HTERT RPE-1 (cell line): ENCODE results near the gene RILPL2.
"Not testable (repeated sequence)": the region's sequence is repeated elsewhere in the genome, so short reads cannot be mapped to it uniquely, and the experiment has no call there.

Source experiments
- in situ Hi-C: fragments of 300-500 bp; cut with MboI; formaldehyde crosslinking; loops from 4 replicates; pipeline ENCODE4 v1.14.3; 2020; ENCODE audit warnings: low sequenced_read_pairs

Gene RILPL2

DNA sequence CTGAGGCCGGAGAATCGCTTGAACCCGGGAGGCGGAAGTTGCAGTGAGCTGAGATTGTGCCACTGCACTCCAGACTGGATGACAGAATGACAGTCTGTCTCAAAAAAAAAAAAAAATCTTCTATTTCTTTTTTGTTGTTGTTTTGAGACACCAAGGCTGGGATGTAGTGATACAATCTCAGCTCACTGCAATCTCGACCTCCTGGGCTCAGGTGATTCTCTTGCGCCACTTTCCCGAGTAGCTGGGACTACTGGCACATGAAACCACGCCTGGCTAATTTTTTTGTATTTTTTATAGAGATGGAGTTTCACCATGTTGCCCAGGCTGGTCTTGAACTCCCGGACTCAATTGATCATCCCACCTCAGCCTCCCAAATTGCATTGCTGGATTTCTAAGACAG lies 14.2 kb upstream of the RILPL2 start:
- in situ Hi-C loops, result no loop called here

DNA sequence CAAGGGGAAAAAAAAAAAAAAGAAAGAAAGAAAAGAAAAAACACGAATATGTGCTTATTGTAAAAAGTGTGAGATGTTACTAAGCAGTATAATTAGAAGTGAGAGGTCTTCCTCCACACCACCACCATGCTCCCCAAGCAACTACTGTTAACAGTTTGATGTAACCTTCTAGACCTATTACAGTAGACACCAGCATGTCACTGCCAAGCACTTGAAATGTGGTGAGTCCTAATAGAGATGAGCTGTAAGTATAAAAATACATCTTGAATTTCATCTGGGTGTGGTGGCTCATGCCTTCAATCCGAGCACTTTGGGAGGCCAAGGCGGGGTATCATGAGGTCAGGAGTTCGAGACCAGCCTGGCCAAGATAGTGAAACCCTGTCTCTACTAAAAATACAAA lies 13.4 kb upstream of the RILPL2 start:
- in situ Hi-C loops, result no loop called here

DNA sequence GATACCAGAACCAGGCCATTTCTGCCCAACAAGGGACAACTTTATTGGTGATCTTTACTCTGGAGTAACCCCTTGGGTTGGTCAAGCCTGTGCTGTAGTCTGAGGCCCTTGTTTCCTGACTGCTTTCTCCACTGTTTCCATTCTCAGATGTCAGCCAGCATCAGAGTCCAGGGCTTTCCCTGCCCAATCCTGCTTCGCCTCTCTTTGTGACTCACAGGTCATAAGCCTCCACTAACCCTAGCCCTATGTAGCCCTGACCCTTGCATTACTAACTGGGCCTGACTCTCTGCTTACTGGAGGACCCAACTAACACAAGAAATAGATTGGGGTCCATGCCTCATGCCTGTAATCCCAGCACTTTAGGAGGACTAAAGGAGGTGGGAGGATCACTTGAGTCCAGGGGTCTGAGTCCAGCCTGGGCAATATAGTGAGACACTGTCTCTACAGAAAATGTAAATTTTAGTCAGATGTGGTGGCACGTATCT lies 12.8 kb upstream of the RILPL2 start:
- in situ Hi-C loops, result no loop called here

DNA sequence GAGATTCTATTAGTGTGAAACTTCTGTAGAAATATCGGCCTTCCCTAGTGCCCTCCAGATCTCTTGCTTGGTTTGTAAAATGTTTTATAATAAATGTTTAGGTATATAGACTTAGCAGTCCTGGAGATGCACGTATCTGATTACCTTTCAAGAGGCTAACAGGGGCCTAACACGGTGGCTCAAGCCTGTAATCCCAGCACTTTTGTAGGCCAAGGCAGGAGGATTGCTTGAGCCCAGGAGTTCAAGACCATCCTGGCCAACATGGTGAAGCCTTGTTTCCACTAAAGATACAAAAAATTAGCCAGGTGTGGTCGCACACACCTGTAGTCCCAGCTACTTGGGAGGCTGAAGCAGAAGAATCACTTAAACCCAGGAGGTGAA lies 9.8 kb upstream of the RILPL2 start:
- in situ Hi-C loops, result no loop called here

DNA sequence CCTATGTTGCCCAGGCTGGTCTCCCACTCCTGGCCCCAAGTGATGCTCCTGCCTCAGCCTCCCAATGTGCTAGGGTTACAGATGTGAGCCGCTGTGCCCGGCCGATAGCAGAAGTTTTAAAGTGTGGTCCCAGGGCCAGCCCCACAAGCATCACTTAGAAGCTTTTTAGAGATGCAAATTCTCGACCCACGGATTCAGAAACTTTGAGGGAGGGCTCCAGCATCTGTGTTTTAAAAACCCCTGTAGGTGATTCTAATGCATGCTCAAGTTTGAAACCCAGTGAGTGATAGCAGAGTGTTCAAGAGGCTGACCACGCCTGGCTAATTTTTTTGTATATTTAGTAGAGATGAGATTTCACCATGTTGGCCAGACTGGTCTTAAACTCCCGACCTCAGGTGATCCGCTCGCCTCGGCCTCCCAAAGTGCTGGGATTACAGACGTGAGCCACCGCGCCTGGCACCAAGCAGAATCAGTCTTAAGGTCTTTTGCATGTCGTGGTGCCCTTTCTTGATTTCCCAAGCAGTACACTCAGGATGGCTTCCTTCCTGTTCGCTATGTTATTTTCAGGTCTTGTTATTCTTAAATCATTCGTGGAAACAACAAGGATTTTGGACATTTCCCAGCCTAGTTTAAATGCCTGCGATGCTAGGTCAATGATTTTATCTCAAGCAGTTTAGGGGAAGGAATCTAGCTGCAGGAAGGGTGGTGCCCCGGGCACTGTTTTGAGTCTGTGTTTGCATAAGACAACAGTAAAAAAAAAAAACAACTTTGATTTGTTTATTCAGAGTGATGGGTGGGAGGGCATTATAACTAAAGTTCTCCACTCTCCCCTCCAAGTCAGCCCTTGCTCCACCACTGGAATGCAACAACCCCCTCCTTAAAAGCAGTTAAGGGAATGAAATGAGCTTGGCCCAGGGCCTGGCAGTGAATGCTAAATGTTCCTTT lies 9.2 kb upstream of the RILPL2 start:
- in situ Hi-C loops, result no loop called here

DNA sequence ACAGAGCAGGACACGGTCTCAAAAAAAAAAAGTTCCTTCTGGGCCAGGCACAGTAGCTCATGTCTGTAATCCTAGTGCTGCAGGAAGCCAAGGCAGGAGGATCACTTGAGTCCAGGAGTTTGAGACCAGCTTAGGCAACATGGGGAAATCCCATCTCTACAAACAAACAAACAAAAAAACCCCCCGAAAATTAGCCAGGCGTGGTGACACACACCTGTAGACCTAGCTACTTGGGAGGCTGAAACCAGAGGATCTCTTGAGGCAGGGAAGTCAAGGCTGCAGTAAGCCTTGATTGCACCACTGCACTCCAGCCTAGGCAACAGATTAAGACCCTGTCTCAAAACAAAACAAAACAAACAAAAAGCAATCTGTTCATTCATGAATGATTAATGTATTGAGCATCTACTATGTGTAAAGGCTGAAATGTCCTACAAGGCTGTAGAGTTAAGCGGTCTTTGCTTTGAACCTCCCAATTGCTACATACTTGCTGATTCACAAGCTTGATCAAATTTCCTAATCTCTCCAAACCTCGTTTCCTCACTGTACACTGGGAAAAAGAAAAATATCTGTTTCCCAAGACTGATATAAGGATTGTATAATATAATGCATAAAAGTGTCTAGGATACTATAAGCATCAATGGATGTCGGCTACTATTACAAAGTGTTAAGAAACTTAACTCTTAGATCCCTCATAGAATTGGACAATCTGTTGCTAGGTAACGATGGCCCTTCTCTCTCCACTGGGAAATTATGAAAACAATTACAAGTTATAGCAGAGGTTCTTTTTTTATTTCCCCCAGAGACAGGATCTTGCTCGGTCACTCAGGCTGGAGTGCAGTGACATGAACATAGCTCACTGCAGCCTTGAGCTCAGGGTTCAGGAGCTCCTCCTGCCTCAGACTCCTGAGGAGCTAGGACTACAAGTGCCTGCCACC lies 7.9 kb upstream of the RILPL2 start:
- in situ Hi-C loops, result no loop called here

DNA sequence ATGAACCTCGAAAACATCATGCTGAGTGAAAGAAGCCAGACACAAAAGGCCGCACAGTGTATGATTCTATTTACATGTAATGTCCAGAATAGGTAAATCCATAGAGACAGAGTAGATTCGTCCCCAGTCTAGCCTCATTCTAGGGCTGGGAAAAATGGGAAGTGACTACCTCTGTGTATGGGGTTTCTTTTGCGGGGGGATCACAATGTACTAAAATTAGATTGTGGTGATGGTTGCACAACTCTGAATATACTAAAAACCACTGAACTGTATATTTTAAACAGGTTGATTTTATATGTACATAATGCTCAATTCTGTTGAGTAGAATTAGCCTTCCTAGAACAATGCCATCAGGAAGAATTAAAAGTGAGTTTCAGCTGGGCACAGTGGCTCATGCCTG lies 6.3 kb upstream of the RILPL2 start:
- in situ Hi-C loops, result no loop called here

DNA sequence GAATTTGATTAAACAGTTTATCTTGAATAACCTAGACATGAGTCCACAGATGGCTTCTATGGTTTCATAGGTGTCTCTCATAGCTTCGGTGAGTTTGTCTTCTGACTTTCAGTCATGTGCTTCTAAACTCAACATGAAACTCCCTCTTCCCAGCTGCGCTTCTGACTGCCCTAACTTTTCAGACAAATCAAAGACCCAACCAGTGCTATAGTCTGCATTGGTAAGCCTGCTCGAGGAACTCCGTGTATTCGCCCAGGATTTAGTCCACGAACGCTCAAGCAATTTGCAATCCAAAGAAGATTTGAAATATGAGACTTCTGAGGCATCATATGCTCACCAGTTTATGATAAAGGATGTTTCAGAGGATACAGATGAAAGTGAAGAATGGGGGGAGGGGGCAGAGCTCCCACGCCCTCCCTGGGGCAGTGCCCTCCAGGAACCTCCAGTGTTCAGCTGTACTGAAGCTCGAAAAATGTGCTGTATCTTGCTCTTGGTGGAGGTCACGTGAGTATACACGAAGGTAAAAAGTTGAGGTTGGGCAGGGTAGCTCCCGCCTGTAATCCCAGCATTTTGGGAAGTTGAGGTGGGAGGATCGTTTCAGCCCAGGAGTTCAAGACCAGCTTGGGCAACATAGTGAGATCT lies 5.2 kb upstream of the RILPL2 start:
- in situ Hi-C loops, result no loop called here

DNA sequence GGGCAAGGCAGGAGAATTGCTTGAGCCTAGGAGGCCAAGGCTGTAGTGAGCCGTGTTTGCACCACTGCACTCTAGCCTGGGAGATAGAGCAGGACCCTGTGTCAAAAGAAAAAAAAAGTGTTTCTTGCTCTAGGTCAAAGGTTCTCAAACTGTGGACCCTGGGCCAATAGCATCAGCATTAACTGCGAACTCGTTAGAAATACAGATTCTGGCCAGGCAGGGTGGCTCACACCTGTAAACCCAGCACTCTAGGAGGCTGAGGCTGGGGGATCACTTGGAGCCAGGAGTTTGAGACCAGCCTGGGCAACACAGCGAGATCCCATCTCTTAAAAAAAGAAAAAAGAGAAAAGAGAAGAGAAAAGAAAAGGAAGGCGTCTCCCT lies 858 bp downstream of the RILPL2 start:
- in situ Hi-C loops, result no loop called here

DNA sequence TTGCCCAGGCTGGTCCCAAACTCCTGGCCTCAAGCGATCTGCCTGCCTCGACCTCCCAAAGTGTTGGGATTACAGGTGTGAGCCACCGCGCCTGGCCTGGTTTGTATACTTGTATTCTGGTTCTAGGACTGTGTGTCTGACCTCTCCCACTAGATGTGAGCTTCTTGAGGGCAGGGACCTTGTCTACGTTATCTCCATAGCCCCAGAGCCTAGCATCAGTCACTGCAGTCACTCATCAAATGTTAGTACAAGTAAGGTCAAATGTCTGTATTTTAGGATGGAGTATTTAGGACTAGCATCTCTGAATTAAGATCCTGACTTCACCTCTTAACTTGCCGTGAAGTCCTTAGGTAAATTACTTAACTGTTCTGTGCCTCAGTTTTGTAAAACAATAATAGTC lies 2.9 kb downstream of the RILPL2 start:
- in situ Hi-C loops, result no loop called here

DNA sequence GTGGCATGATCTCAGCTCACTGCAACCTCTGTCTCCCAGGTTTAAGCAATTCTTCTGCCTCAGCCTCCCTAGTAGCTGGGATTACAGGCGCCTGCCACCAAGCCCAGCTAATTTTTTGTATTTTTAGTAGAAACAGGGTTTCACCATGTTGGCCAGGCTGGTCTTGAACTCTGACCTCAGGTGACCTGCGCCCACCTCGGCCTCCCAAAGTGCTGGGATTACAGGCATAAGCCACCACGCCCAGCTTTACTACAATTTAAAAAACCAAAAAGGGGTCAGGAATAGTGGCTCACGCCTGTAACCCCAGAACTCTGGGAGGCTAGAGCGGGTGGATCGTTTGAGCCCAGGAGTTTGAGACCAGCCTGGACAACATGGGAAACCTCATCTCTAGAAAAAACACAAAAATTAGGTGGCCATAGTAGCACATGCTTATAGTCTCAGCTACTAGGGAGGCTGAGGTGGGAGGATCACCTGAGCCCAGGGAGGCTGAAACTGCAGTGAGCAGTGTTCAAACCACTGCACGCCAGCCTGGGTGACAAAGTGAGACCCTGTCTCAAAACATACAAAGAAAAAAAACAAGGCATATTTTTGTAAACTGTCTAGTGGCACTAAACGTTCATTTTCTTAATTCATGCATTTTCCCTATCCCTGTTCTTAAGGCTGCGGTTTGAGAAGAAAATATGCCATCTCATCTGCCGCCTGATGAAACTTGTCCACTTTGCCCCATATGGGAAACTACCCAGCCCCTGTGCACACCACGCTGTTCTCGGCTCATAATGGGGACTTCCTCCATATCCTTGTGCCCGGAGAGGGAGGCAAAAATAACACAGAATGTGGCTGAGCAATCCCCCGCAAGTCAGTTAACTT lies 4.3 kb downstream of the RILPL2 start:
- in situ Hi-C loops, result not testable (repeated sequence)

DNA sequence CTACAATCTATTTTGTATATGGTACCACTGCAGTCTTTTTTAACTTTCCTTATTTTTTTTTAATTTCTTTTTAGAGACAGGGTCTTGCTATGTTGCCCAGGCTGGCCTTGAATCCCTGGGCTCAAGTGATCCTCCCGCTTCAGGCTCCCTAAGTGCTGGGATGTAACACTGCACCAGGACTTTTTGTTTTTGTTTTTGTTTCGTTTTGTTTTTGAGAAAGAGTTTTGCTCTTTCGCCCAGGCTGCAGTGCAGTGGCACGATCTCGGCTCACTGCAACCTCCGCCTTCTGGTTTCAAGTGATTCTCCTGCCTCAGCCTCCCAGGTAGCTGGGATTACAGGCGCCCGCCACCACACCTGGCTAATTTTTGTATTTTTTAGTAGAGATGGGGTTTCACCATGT lies 7.4 kb downstream of the RILPL2 start:
- in situ Hi-C loops, result not testable (repeated sequence)

DNA sequence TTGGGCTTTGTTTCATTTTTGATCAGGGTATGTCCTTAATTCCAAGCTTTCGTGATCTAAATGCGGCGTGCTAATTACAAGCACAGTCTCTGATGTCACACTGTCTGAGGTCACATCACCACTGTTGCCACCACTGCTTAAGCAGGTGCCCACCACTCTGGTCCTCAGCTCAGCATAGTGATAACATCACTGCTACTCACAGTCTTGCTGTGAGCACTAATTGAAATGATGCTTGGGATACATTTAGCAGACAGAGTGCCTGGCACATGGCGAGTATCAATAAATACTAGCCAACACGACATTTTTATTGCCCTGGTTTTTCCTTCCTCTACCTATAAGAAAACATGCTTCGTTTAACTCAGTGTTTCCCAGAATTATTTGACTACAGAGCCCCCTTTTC lies 7.9 kb downstream of the RILPL2 start:
- in situ Hi-C loops, result no loop called here

DNA sequence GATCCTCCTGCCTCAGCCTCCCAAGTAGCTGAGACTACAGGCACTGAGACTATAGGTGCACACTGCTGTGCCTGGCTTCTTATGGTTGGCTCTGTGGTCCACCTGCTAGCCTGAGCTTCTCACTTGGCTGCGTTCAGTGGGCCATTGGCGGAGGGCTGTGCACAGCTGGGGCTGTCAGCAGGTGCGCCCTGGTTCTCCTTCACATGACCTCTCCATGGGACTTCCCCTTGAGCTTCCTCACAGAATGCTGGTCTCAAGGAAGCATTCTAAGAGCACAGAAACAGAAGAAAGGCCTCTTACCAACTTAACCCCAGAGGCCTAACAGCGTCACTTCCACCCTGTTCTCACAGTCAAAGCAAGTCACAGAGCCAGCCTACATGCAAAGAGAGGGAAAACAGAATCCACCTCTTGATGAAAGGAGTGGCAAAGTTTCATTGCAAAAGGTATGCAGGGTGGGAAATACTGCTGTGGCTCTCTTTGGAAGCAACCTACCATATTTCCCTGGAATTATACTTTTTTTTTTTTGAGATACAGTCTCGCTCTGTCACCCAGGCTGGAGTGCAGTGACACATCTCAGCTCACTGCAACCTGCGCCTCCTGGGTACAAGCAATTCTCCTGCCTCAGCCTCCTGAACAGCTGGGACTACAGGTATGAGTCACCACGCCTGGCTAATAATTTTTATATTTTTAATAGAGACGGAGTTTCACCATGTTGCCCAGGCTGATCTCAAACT lies 9.3 kb downstream of the RILPL2 start:
- in situ Hi-C loops, result no loop called here

DNA sequence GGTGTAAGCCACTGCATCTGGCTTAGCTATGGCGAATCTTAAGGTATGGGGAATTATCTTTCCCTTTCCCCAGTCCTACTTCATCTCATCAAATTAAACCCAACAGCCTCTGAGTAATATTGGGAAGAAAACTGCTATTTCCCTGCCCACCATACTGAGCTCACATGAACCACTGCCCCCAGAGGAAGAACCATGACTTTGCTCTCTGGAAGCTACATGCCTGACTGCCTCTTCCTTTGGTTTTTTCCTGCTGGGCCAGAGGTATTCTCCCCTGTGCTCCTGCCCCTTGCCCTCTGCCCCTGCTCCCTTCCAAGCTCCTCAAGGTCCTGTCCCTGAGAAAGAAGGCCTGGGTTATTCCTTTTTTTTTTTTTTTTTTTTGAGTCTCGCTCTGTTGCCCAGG lies 15.2 kb downstream of the RILPL2 start:
- in situ Hi-C loops, result no loop called here

DNA sequence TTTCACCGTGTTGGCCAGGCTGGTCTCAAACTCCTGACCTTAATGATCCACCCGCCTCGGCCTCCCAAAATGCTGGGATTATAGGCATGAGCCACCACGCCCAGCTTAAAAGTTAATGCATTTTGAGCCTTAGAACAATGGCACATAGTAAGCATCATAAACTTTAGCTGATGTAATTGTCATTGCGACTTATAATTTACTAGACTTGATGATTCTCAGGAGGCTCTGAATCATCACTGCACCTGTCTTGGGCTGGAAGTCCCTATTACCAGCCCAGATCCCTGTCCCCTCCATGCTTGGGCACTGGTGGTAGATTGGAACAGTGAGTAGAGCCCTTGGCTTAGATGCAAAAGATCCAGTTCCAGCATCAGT lies 26.5 kb downstream of the RILPL2 start:
- in situ Hi-C loops, result no loop called here

DNA sequence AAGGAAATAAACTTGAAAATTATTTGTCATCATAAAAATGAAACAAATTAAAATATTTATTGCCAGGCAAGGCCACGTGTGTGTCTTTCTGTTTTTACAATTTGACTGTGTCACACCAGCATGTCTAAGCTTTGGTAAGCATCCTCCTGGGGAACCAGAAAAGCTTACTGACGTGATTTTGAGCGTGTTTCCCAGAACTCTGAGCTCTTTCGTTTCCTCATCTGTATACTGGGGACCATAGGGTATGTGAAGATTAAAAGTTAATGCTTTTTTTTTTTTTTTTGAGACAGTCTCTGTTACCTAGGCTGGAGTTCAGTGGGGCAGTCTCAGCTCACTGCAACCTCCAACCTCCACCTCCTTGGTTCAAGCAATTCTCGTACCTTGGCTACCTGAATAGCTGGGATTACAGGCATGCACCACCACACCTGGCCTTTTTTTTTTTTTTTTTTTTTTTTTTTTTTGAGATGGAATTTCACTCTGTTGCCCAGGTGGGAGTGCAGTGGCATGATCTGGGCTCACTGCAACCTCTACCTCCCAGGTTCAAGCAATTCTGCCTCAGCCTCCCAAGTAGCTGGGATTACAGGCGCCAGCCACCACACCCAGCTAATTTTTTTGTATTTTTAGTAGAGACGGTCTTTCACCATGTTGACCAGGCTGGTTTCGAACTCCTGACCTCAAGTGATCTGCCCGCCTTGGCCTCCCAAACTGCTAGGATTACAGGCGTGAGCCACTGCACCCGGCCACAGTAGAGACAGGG lies 27.0 kb downstream of the RILPL2 start:
- in situ Hi-C loops, result not testable (repeated sequence)

DNA sequence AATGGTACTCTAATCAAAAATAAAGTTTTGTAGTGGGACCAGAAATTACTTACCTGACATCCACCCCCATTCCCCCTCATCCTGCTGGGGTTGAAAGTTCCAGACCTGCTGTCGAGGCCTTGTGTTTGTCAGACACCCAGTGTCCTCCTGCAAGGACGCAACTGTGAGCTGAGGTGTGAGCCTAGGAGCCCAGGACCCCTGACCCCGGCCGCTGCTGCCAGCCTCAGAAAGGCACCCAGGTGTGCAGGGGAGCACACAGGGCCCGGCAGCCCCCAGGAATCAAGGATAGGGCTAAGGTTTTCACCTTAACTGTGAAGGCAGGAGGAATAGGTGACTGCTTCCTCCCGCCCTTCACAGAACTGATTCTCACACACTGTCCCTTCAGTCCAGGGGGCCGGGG lies 27.9 kb downstream of the RILPL2 start:
- in situ Hi-C loops, result not testable (repeated sequence)

DNA sequence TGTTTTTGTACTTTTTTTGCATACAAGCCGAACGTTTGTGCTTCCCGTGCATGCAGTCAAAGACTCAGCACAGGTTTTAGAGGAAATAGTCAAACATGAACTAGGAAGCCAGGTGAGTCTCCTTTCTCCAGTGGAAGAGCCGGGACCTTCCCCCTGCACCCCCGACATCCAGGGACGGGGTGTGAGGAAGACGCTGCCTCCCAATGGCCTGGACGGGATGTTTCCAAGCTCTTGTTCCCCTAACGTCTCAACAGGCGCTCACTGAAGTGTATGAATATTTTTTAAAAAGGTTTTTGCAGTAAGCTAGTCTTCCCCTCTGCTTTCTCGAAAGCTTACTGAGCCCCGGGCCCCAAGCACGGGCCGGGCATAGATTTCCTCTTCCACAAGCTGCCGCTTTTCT lies 28.6 kb downstream of the RILPL2 start:
- in situ Hi-C loops, result not testable (repeated sequence)
